Upper lobe of right lung (tissue), 1 donor: ENCODE data around the gene MMP28. TPM values are rescaled to one million over a fixed set of nuclear protein-coding genes. Genes with fewer than 3 reads are reported as not detected.

Experiments
- ATAC-seq: fragments of 200-7000 bp; cut with Tn5 transposase; one replicate; pipeline ENCODE4 v1.9.1; 2020; ENCODE audit warnings: mild to moderate bottlenecking, moderate library complexity
- DNase-seq: peaks from one replicate; pipeline ENCODE4 v3.0.0-alpha.2; 2020
- H3K27ac ChIP-seq: fragments of 200-600 bp; one replicate; pipeline ENCODE4 v1.8.0; 2022
- H3K27me3 ChIP-seq: fragments of 200-600 bp; one replicate; pipeline ENCODE4 v1.8.0; 2022; ENCODE audit warnings: mild to moderate bottlenecking
- H3K36me3 ChIP-seq: fragments of 200-600 bp; one replicate; pipeline ENCODE4 v1.8.0; 2022
- H3K4me1 ChIP-seq: fragments of 200-600 bp; one replicate; pipeline ENCODE4 v1.8.0; 2022
- H3K4me3 ChIP-seq: fragments of 200-600 bp; one replicate; pipeline ENCODE4 v1.8.0; 2022; ENCODE audit warnings: mild to moderate bottlenecking
- H3K9me3 ChIP-seq: fragments of 200-600 bp; one replicate; pipeline ENCODE4 v1.8.0; 2022
- intact Hi-C: fragments of 100-400 bp; cut with DNase I; formaldehyde crosslinking; loops from one replicate; pipeline ENCODE4 v1.11.0; 2022
- total RNA-seq: library from RNA; stranded (reverse); fragmentation: NEBNext Ultra II Directional; extraction: Animal tissue kit (Norgen Biotek cat#: 25700); gene quantifications from one replicate; pipeline ENCODE4 v1.2.1, GENCODE V29; 2021
- TF ChIP-seq, protein P1 (sequence below): fragments of 200-600 bp; IDR thresholded peaks from one replicate; pipeline ENCODE4 v1.8.0; 2022; ENCODE audit warnings: antibody characterized with exemption
- donor health status: DM: no; HTN: yes; CAD: no; lungs with severe emphysema.

MMP28 gene
- total RNA-seq, 1 donor from 2014 or later, result 55.6 TPM

GRCh38 chr17:35765086-35765710 is 30.2 kb downstream of the MMP28 start:
- no peaks in the 10 kb centered on the region for H3K9me3 ChIP-seq
- intact Hi-C loops, result loop anchor here (5.0 kb wide), 1 partner anchor 42 kb away; the partner anchor contains the start of gene TAF15
- H3K27me3 ChIP-seq, result no peaks in the 10 kb centered on the region
- TF ChIP-seq, protein P1, sequence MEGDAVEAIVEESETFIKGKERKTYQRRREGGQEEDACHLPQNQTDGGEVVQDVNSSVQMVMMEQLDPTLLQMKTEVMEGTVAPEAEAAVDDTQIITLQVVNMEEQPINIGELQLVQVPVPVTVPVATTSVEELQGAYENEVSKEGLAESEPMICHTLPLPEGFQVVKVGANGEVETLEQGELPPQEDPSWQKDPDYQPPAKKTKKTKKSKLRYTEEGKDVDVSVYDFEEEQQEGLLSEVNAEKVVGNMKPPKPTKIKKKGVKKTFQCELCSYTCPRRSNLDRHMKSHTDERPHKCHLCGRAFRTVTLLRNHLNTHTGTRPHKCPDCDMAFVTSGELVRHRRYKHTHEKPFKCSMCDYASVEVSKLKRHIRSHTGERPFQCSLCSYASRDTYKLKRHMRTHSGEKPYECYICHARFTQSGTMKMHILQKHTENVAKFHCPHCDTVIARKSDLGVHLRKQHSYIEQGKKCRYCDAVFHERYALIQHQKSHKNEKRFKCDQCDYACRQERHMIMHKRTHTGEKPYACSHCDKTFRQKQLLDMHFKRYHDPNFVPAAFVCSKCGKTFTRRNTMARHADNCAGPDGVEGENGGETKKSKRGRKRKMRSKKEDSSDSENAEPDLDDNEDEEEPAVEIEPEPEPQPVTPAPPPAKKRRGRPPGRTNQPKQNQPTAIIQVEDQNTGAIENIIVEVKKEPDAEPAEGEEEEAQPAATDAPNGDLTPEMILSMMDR, result no peak
- no peak overlapping the region for H3K4me3 ChIP-seq
- DNase-seq (no peak), ATAC-seq (no peak)
- peaks cover 5% of the 10 kb centered on the region for H3K4me1 ChIP-seq
- H3K36me3 ChIP-seq, result no peaks in the 10 kb centered on the region
- no peak overlapping the region for H3K27ac ChIP-seq

DNA sequence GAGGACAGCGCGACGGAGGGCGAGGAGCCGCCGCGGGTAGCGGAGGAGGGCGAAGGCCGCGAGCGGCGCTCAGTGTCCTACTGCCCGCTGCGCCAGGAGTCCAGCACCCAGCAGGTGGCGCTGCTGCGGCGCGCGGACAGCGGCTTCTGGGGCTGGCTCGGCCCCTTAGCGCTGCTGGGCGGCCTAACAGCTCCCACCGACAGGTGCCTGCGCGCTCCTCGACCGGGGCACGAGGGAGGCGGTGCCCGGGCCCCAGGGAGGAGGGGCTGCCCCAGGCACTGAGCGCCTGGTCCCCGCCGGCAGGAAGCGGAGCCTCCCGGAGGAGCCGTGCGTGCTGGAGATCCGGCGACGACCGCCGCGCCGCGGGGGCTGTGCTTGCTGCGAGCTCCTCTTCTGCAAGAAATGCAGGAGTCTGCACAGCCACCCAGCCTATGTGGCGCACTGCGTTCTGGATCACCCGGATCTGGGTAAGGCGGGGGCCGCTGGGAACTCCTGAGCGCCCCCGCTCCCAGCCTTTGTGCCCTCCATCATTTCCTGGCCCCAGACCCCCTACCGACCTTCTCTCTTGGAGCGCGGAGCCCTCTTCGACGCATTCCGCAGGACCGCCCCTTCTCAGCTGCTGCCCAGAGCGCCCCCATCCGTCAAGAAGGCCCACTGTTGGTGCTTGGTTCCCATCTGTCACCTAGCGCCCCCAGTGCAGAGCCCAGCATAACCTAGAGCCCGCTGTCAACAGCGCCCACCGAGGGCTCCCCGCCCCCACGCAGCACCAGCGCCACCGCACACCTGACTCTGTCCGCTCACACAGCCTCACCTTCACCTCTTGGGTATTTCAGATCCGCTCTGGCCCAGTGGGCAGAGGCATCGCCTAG is 31.1 kb downstream of the MMP28 start:
- TF ChIP-seq, protein P1, result peak; percentile 95
- peaks cover 5% of the 10 kb centered on the region for H3K4me1 ChIP-seq
- peak; percentile 97 for ATAC-seq
- H3K4me3 ChIP-seq, result peak overlapping the region; percentile 59
- H3K27ac ChIP-seq, result no peak overlapping the region
- peak; percentile 95 for DNase-seq
- no peaks in the 10 kb centered on the region for H3K9me3 ChIP-seq
- intact Hi-C loops, result no loop called here
- H3K27me3 ChIP-seq, result no peaks in the 10 kb centered on the region
- H3K36me3 ChIP-seq, result no peaks in the 10 kb centered on the region

- intact Hi-C loops, result no loop called here
- H3K27ac ChIP-seq, result no peak overlapping the region
Observed at GRCh38 chr17:35763767-35764122, 31.7 kb downstream of the MMP28 start.

DNA sequence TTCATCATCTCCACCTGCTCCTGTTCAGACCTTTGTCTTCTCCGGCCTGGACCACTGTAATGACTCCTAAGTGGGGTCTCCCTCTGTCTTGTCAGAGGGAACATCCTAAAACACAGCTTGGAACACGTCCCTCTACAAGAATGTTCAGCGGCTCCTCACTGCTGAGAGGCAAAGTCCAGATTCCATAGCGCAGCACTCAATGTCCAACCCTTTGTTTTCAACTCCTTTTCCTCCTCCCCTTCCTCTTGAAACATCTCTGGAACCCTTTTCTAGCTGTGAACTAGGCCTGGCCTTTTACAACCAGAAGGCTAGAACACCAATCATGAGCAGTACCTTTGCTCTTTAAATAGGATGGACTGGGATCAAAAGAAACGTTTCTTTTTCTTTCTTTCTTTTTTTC is 33.8 kb downstream of the MMP28 start:
- no peak for ATAC-seq
- Histone ChIP-seq H3K27me3 (no peaks in the 10 kb centered on the region), H3K9me3 (no peaks in the 10 kb centered on the region), H3K4me1 (peaks cover 5% of the 10 kb centered on the region), H3K36me3 (no peaks in the 10 kb centered on the region), H3K27ac (no peak overlapping the region), H3K4me3 (no peak overlapping the region)
- no peak for DNase-seq
- TF ChIP-seq, protein P1, result no peak
- intact Hi-C loops, result no loop called here

More at GRCh38 chr17:35763767-35764122, 31.7 kb downstream of the MMP28 start:
- no peaks in the 10 kb centered on the region for H3K27me3 ChIP-seq
- TF ChIP-seq, protein P1, result no peak
- H3K9me3 ChIP-seq, result no peaks in the 10 kb centered on the region
- H3K4me3 ChIP-seq, result peak overlapping the region; percentile 59
- H3K36me3 ChIP-seq, result no peaks in the 10 kb centered on the region
- ATAC-seq (no peak), DNase-seq (no peak)
- H3K4me1 ChIP-seq, result peaks cover 5% of the 10 kb centered on the region

DNA sequence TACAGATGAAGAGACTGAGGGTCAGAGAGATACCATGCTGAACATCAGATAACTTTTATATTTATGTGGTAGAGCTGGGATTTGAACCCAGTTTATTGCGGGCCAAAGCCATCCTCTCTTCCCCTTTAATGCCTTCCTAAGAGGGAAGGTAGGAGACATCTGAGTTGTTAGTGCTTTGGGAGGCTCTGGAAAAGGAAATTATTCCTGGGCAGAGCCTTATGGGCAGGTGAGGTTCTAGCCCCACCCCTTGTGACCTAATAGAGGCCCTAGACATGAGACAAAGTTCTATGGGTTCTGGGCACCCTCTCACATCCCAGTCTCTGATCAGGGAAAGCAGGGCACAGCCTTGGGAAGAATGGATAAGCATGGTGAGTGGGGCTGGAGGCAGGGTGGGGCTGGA is 34.9 kb downstream of the MMP28 start, which contains the start of gene C17orf50:
Gene C17orf50 (plus strand): TSS at position 301 of the 400 bp plus-strand sequence. CDS start 55 bp downstream, at position 356.
- Histone ChIP-seq H3K36me3 (no peaks in the 10 kb centered on the region), H3K27ac (no peak within 1 kb of the TSS), H3K4me1 (peaks cover 5% of the 10 kb centered on the region), H3K27me3 (no peaks in the 10 kb centered on the region), H3K4me3 (no peak within 1 kb of the TSS), H3K9me3 (no peaks in the 10 kb centered on the region)
- ATAC-seq (no peak), DNase-seq (no peak)
- intact Hi-C loops, result no loop called here
- TF ChIP-seq, protein P1, result no peak
